ENCODE data around the gene CNDP1.

DNA sequence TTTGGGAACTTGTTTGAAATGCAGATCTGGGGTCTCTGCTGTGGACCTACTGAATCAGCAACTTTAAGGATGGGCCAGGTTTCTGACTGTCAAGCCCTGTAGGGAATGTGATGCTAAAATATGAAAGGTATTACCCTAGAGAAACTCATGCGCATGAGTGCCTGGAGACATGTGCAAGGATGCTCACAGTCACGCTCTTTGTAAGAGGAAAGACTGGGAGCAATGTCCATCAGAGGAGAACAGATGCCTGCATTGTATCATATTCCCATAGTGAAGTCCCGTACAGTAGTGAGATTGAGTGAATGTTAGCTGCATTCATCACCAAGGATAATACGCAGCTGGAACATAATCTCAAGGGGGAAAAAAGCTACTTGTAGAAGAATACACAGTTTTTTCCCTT lies 77.5 kb downstream of the CNDP1 start:
- no peak for TF ChIP-seq CTCF (IDR thresholded peaks at IDR 0.05; ENCODE audit: low read length)
- no peak for TF ChIP-seq EZH2 (optimal IDR thresholded peaks at IDR 0.05; ENCODE audit: low read depth, low read length)
- no peak for TF ChIP-seq EZH2phosphoT487 (IDR thresholded peaks at IDR 0.05; ENCODE audit: low read length)
